NCI-H1092 treated with DMSO at 0.1 percent for 48 hours (cell line): ENCODE measurements around the gene INTS6.
A peak's percentile ranks its signal among the peaks of the same experiment; 100 is the strongest.

Experiments used
- DNase-seq: peaks from one replicate; lab custom pipeline; 2025; lab: John Stamatoyannopoulos, UW

INTS6 gene

GRCh38 chr13:51452361-51453206 is at the start of gene INTS6:
INTS6 (minus strand) TSS chr13:51453036; CDS start chr13:51452525, 511 bp downstream.
- peak; percentile 99 for DNase-seq

DNA sequence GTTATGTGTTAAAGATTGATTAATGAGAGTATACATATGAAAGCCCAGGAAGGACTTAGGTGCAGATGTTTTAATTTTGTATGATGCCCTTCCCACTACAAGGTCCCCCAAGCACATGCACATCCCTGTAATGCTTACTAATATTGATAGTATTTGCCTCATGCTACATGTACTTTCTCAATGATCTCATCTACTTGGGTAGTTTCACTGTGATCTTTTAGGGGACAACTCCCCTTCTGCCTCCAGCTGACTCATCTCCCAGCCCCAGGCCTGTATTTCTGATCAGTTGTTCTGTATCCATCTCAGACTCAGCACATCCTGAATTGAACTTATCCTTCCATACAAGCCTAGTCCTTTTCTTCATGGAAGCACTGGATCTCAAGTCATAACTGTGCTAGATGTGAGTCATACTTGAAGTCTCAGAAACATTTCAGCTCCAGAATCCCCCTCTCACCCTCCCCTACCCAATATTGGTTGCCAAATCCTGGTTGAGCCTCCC is 49.4 kb upstream of the INTS6 start:
- DNase-seq, result no peak

DNA sequence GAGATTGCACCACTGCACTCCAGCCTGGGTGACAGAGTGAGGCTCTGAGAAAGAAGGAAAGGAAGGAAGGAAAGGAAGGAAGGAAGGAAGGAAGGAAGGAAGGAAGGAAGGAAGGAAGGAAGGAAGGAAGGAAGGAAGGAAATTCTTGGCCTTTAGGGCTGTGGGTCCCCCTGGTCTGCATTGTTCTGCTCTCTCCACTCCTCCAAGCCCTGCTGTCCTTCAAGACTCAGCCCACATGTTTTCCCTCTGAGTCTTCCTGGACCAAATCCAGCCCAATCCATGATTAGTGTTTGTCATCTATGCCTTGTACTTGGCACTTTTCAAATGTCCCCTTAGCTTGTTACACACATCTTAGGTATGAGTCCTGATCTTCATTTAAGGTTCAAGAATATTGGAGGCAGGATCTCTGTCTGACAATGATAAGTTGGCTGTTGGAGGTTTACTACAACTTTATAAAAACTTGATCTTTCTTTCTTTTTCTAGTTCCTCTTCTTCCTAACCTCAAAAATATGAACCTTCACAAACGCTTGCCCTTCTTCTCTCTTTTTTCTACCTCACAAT is 48.8 kb upstream of the INTS6 start:
- no peak for DNase-seq

GRCh38 chr13:51501096-51501495 is 48.3 kb upstream of the INTS6 start:
- no peak for DNase-seq

DNA sequence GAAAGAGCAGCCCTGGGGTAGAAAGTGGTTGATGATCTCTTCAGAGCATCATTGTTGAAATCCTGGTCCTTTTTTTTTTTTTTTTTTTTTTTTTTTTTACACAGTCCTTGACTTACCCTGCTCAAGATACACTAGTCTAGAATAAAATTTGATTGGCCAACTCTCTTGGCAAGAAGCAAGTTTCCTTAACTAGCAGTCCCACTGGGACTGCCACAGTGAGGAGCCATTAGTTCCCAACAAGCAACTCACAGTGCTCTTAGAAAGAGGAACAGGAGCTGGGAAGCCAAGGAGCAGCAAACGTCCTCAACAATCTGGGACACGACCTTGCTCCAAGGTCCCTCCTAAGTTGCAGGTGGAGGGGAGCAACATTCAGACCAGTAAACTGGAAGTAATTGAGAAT is 47.9 kb upstream of the INTS6 start:
- DNase-seq, result no peak

DNA sequence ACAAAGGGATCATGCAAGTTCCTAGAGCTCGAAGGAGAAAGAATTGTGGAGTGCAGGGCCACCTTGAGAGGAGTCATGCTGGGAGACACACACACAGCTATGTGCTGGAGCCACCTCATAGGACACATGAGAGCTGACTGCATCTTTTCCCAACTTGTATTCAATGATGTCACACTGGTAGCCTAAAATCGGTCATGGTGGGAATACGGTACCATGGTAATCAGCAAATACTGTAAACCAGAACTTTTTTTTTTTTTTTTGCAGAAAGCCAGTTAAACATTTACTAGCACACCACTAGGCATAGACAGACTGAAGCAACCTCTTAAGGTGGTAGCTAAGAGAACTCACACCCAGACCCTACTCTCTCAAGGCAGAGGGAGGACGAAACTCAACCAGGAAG is 47.0 kb upstream of the INTS6 start:
- DNase-seq, result no peak

- DNase-seq, result no peak
Observed at GRCh38 chr13:51495316-51495715, 42.5 kb upstream of the INTS6 start.

- DNase-seq, result no peak
Observed at GRCh38 chr13:51494156-51494555, 41.3 kb upstream of the INTS6 start.

DNA sequence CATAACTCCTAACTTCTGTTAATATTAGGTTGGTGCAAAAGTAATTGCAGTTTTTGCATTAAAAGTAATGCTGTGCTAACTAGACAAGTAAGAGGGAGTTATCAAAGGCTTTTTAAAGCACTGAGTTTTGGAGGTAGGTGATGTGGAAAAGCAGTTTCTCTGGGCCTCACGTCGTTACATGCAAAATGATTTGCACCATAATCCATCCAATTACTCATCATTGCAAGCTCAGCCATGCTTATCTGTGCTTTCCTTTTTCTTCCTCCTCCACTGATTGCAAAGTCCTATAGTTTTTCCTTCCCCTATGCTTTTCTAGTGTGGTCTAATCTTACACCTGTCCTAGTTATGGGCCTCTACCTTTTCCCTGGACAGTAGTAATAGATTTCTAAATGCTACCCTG is 35.4 kb upstream of the INTS6 start:
- no peak for DNase-seq

DNA sequence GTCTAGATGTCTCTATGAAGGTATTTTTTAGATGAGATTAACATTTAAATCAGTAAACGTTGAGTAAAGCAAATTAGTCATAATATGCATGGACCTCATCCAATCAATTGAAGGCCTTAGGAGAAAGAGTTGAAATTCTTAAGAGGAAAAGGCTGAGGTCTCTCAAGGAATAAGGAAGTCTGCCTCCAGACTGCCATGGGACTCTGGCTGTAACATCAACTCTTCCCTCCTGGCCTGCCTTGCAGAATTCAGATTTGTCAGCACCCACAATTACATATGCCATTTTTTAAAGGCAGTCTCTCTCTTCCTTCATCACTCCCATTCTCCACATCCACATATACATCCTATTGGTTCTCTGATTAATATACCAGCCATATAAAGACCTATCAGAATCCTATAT is 28.8 kb upstream of the INTS6 start:
- DNase-seq, result no peak

DNA sequence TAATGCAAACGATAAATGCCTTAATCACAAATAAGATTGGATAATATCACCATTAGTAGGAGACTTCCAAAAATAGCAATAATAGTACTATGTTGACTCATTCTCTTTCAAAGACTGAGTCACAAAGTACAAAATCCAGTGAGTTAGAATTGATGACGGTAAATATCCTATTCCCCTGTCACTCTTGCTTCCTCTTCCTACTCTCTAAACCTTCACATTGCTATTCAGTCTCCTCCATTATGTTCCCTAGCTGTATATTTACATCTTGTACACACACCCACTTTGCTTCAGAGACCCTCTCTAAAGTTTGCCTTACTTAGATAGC is 26.3 kb upstream of the INTS6 start:
- DNase-seq, result no peak

DNA sequence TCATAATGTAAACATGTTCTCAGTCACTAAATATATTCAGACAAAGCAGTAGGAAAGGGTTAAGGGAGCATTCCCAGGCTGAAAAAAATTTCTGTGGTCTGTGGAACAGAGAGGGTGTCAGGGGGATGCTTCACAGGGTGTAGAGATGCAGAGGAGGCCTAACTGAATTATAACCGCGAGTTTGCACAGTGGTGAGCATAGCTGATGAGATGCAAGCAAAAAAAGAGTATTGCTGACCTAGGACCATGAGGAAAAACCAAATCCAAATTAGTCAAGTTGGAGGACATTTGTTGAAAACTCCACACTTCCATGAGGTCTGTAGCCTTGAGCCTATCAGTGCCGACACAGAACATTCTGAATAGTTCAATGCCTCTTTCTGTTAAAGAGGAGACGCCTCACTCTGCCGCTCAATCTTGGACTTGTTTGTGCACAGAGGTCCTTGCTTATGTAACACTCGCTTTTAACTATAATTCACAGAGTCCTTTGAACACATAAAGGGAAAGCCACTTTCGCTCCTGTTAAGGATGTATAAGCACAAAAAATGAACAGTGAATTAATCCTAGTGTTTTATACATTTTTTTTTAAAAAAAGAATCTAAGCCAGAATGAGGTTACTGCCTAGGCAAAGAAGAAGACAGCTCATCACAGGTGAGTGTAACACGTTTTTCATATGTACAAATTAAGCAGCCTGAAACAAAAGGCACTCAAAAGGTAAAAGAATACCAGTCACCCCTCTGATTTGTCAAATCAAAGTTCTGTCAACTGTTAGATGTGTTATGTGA is 25.8 kb upstream of the INTS6 start:
- no peak for DNase-seq

- DNase-seq, result no peak
Observed at GRCh38 chr13:51477653-51478324, 25.0 kb upstream of the INTS6 start.

- no peak for DNase-seq
Observed at GRCh38 chr13:51477149-51477548, 24.3 kb upstream of the INTS6 start.

GRCh38 chr13:51475727-51476501 is 23.1 kb upstream of the INTS6 start:
- DNase-seq, result no peak

GRCh38 chr13:51469790-51470189 is 17.0 kb upstream of the INTS6 start:
- DNase-seq, result no peak

GRCh38 chr13:51467730-51468129 is 14.9 kb upstream of the INTS6 start:
- no peak for DNase-seq

DNA sequence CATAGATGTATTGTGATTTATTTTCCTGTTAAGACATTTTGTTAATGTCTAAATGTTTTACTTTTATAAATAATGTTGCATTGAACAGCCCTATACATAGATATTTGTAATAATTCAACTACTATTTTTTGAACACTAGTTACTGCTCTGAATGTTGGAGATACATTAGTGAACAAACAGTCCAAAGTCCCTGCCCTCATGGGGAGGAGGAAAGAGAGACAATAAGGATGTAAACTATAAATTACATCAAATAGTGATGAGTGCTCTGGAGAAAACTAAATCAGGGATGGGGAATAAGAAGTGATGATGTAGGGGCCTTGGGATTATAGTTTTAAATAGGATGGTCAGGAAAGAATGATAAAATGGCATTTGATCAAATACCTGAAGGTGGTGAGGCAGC is 12.3 kb upstream of the INTS6 start:
- DNase-seq, result no peak

DNA sequence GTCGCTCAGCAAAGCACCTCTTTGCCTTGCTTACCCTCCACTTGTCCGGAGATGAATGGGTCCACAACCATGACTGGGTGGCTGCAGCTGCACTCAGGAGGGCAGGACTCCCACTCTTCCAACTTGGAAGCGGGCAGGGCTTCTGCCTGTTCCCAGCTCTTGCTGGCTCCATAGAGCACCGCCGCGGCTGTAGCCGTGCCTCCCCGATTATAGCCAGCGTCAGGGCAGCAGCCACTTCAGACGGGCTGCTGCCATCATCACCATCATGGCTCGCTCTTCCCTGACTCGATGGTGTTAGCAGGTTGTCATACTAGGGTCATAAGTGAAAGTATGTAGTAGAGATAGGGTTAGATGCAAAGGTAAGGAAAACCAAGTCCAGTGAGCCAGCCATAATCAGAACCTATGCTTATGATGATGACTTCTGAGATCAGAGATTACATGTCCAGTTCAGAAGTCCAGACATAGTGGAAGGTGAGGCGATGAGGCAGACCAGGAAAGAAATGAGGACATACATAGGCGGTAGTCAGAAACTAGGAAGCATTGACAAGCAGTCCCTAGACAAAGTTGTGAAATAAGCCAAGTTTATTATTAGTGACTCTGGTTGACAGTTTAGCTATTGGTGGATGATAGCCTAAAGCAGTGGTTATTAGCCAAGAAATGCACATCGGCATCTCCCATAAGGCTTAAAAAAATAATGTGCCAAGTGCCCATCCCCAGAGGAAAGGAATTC is 4.4 kb upstream of the INTS6 start:
- DNase-seq, result no peak

GRCh38 chr13:51456510-51456909 is 3.7 kb upstream of the INTS6 start:
- no peak for DNase-seq

DNA sequence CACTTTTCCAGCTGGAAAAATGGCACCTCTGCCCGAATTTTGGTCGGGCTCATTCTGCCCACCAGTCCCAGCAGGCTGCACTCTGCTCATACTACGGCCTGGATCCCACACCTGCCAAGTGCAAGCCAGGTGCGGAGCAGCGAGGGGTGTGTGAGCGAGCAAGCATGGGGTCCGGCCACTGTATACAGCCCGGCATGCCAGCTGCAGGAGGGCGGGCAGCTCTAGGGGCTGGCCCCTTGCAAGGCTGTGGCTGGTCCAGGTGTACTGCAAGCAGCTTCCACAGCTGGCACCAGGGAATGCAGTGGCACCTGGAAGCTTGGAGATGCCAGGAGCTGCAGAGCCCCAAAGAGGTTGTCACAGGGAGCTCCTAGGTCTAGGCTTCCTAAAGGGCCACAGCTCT is 2.7 kb upstream of the INTS6 start:
- no peak for DNase-seq
